ENCODE data around the gene FRMPD4.

GRCh38 chrX:12162420-12162819 lies 24.1 kb downstream of the FRMPD4 start:
- no peak for TF ChIP-seq EZH2 (IDR thresholded peaks at IDR 0.05; ENCODE audit: low read depth)
- no peak for TF ChIP-seq CTCF (conservative IDR thresholded peaks at IDR 0.05)

All from PC-9 (cell line).